ENCODE results near the gene KITLG. TPM values are rescaled to one million over a fixed set of nuclear protein-coding genes. Genes with fewer than 3 reads are reported as not detected.

Gene KITLG
- total and polyA plus RNA-seq, 4 donors: 0.39 to 3.0 (median 0.86) TPM

- TF ChIP-seq ZBTB33 (IDR thresholded peaks at IDR 0.05) (no peak), RXRA (IDR thresholded peaks at IDR 0.05) (no peak), ATF3 (IDR thresholded peaks at IDR 0.05) (no peak)
These were observed 47.2 kb upstream of the KITLG start (continued) for GRCh38 chr12:88627501-88627900.

GRCh38 chr12:88625356-88625755, 45.1 kb upstream of the KITLG start:
- Histone ChIP-seq H3K27ac (ENCODE audit: low read depth in 1 of 2, low read length in 2 of 2) (no peak overlapping the region), H3K36me3 (ENCODE audit: control insufficient read depth in 4 of 4, insufficient read depth in 3 of 4, low read depth in 1 of 4, low read length in 3 of 4) (no peaks in the 10 kb centered on the region), H3K4me3 (ENCODE audit: low read depth in 1 of 3, low read length in 3 of 3) (no peak overlapping the region), H3K4me1 (ENCODE audit: control insufficient read depth in 4 of 4, insufficient read depth in 4 of 4, low read length in 3 of 4) (no peaks in the 10 kb centered on the region), H3K9me3 (ENCODE audit: control insufficient read depth in 4 of 4, low read length in 3 of 4) (no peaks in the 10 kb centered on the region), H3K27me3 (ENCODE audit: control insufficient read depth in 4 of 4, insufficient read depth in 4 of 4, low read length in 3 of 4) (no peaks in the 10 kb centered on the region), H3K9ac (ENCODE audit: low read depth in 1 of 2, low read length in 2 of 2) (no peak overlapping the region)
- 86% methylated on average over 7 of the region's 7 CpGs for WGBS
- DNase-seq (ENCODE audit: low spot score): no peak
- no peak for TF ChIP-seq CTCF (IDR thresholded peaks at IDR 0.05; ENCODE audit: low read depth, low read length, missing input control)
- no peak for TF ChIP-seq TAF1 (conservative IDR thresholded peaks at IDR 0.05)
- TF ChIP-seq JUND (IDR thresholded peaks at IDR 0.05): no peak
- no peak for TF ChIP-seq HNF4G (IDR thresholded peaks at IDR 0.05)
- TF ChIP-seq MAX (IDR thresholded peaks at IDR 0.05): no peak

- Histone ChIP-seq H3K4me3 (ENCODE audit: low read depth in 1 of 3, low read length in 3 of 3) (no peak overlapping the region), H3K4me1 (ENCODE audit: control insufficient read depth in 4 of 4, insufficient read depth in 4 of 4, low read length in 3 of 4) (no peaks in the 10 kb centered on the region), H3K27ac (ENCODE audit: low read depth in 1 of 2, low read length in 2 of 2) (no peak overlapping the region), H3K9ac (ENCODE audit: low read depth in 1 of 2, low read length in 2 of 2) (no peak overlapping the region), H3K27me3 (ENCODE audit: control insufficient read depth in 4 of 4, insufficient read depth in 4 of 4, low read length in 3 of 4) (no peaks in the 10 kb centered on the region), H3K36me3 (ENCODE audit: control insufficient read depth in 4 of 4, insufficient read depth in 3 of 4, low read depth in 1 of 4, low read length in 3 of 4) (no peaks in the 10 kb centered on the region), H3K9me3 (ENCODE audit: control insufficient read depth in 4 of 4, low read length in 3 of 4) (no peaks in the 10 kb centered on the region)
- 86% methylated on average over 3 of the region's 3 CpGs for WGBS
- no peak for DNase-seq (ENCODE audit: low spot score)
- TF ChIP-seq NR2F2 (IDR thresholded peaks at IDR 0.05) (no peak), ATF3 (IDR thresholded peaks at IDR 0.05) (no peak), FOXA1 (IDR thresholded peaks at IDR 0.05) (no peak), HNF4A (conservative IDR thresholded peaks at IDR 0.05) (no peak), MAX (IDR thresholded peaks at IDR 0.05) (no peak), CTCF (IDR thresholded peaks at IDR 0.05; ENCODE audit: low read depth, low read length, missing input control) (no peak), JUND (IDR thresholded peaks at IDR 0.05) (no peak), TAF1 (conservative IDR thresholded peaks at IDR 0.05) (no peak), REST (IDR thresholded peaks at IDR 0.05) (no peak), EGR1 (IDR thresholded peaks at IDR 0.05; ENCODE audit: low read depth in 2 of 2) (no peak), RXRA (IDR thresholded peaks at IDR 0.05) (no peak), ZBTB33 (IDR thresholded peaks at IDR 0.05) (no peak), FOXA2 (IDR thresholded peaks at IDR 0.05) (no peak), SP1 (IDR thresholded peaks at IDR 0.05) (no peak), RAD21 (IDR thresholded peaks at IDR 0.05) (no peak), HNF4G (IDR thresholded peaks at IDR 0.05) (no peak), GABPA (IDR thresholded peaks at IDR 0.05 in 1 of 2, conservative IDR thresholded peaks at IDR 0.05 in 1 of 2) (no peak)
These were observed 44.6 kb upstream of the KITLG start for GRCh38 chr12:88624911-88625310.
